ENCODE results near the gene LHFPL4. TPM values are rescaled to one million over a fixed set of nuclear protein-coding genes. Genes with fewer than 3 reads are reported as not detected.

LHFPL4 gene
- total RNA-seq, 2 experiments from 2014 or later, result not detected

Other genes with a start within 250 kb of the LHFPL4 start
- gene THUMPD3, start 190.8 kb downstream of the LHFPL4 start, total RNA-seq, result 10 to 100 TPM; 46.1 to 52.0 TPM
- gene SETD5, start 156.2 kb downstream of the LHFPL4 start, total RNA-seq, result 100 to 1,000 TPM; 136 to 147 TPM
- gene MTMR14, start 95.7 kb upstream of the LHFPL4 start, total RNA-seq, result 10 to 100 TPM; 50.5 to 52.7 TPM
- gene CPNE9, start 150.0 kb upstream of the LHFPL4 start, total RNA-seq, result not detected
- 10 to 100 TPM; 48.1 to 50.1 TPM for gene BRPF1, start 177.9 kb upstream of the LHFPL4 start, total RNA-seq
- gene OGG1, start 196.1 kb upstream of the LHFPL4 start, total RNA-seq, result 10 to 100 TPM; 32.1 to 34.5 TPM
- gene CAMK1, start 216.1 kb upstream of the LHFPL4 start, total RNA-seq, result 10 to 100 TPM; 31.7 to 57.7 TPM
- gene TADA3, start 238.7 kb upstream of the LHFPL4 start, total RNA-seq, result 10 to 100 TPM; 89.8 to 90.6 TPM
- gene ARPC4, start 239.3 kb upstream of the LHFPL4 start, total RNA-seq, result 100 to 1,000 TPM; 274 to 300 TPM